ENCODE data around the gene CFAP157.

GRCh38 chr9:127673234-127673633 is 33.6 kb upstream of the CFAP157 start:
- TF ChIP-seq CTCF (IDR thresholded peaks at IDR 0.05) (no peak), POLR2A (IDR thresholded peaks at IDR 0.05) (no peak)
